Hematopoietic multipotent progenitor cell treated with erythropoietin and hydrocortisone succinate and interleukin-3 and kit ligand, for 17 days (in vitro differentiated cells): Measurements from ENCODE around the gene UBE2G2.
A peak's percentile ranks its signal among the peaks of the same experiment; 100 is the strongest.
"Not testable (repeated sequence)": the region's sequence is repeated elsewhere in the genome, so short reads cannot be mapped to it uniquely, and the experiment has no call there.

Experiments used
- DNase-seq: peaks from one replicate; pipeline ENCODE4 v3.0.0-alpha.2; 2015; ENCODE audit warnings: low spot score

The UBE2G2 gene

DNA sequence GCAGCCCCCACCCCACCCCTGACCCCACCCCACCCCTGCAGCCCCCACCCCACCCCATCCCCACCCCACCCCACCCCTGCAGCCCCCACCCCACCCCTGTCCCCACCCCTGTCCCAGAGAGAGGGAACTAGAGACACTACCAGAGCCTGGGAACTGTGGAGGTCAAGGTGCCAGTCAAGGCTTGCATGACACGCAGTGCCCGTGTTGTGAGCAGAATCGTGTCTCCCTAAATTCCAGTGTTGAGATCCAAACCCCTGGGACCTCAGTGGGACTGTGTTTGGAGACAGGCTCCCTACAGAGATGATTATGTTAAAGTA lies 34.7 kb upstream of the UBE2G2 start:
- no peak for DNase-seq

- DNase-seq = no peak
These were observed 34.0 kb upstream of the UBE2G2 start for GRCh38 chr21:44835647-44835973.

DNA sequence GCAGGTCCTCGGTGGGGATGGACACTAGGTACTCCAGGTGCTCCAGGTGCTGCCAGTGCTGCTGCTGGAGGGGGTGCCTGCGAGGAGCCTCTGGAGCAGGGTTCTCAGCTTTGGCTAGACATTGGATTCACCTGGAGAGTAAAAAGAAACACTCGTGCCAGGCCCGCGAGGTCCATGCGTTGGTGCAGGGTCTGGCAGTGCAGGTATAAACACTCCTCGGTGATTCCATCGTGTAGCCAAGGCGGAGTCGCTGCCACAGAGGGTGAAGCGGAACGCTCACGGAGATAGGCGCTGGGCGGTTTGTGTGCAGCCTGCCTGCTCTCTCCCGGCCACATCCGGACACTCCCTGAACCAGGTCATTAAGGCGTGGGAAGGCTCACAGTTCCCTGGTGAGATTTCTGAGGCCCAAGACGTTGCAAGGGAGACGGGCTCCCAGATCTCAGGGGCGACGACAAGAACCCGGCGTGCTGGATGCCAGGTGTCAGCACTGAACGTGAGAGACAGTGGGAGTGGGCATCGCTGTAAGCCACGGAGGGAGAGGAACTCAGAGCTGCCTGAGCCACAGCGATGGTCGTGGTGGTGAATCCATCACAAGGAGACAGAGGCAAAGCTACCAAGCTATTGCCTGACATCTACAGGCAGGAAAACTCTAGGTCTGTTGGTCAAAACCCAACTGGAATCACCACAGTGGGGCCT lies 33.5 kb upstream of the UBE2G2 start:
- no peak for DNase-seq

GRCh38 chr21:44834231-44834950 lies 32.8 kb upstream of the UBE2G2 start:
- DNase-seq = no peak

GRCh38 chr21:44833663-44834062 lies 32.0 kb upstream of the UBE2G2 start:
- no peak for DNase-seq

- not testable (repeated sequence) for DNase-seq
These were observed 31.1 kb upstream of the UBE2G2 start for GRCh38 chr21:44832516-44833255.

DNA sequence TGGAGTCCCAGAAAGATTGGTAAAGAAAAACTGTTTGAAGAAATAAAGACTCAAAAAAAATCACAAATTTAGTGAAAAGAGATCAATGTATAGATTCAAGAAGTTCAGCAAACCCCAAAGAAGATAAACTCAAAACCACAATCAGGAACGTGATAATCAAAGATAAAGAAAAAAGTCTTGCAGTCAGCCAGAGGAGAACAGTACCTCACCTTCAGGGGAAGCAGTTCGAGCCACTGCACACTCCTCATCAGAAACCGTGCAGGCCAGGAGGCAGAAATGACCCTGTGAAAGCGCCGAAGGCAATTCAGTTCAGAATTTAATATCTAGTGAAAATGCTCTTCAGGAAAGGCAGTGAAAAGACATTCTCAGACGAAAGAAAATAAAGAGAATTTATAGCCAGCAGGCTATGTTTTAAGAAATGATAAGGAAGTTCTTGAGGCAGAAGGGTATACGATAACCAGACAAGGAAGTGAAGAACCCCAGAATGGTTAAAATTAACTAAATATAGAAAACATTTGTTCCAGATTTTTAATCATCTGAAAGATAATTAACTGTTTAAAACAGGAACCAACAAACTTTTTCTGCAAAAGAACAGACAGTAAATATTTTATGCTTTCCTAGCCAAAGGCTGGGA lies 29.7 kb upstream of the UBE2G2 start:
- DNase-seq = no peak

GRCh38 chr21:44829507-44830092 lies 28.0 kb upstream of the UBE2G2 start:
- no peak for DNase-seq

- no peak for DNase-seq
These were observed 26.9 kb upstream of the UBE2G2 start for GRCh38 chr21:44828362-44829056.

DNA sequence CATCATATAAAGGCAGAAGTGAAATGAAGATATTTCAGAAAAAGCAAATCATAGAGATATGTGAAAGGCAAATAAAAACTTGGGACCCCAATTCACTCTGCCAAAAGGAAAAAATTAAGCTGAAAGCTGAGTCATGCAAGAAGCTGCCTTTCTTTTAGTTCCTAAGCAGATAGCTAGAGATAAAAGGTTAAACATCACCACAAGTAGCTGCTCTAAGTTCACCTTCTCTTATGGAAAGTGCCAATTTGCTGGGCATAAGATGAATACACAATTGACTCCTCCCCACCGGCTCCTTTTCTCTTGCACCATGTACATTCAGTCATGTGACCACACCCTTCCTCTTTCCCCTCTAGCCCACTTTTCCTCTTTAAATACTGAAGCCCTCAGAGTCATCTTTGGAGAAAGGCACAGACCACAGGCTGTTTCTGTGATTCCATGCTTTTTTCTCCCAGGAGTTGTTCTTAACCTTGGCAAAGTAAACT lies 21.6 kb upstream of the UBE2G2 start:
- no peak for DNase-seq

DNA sequence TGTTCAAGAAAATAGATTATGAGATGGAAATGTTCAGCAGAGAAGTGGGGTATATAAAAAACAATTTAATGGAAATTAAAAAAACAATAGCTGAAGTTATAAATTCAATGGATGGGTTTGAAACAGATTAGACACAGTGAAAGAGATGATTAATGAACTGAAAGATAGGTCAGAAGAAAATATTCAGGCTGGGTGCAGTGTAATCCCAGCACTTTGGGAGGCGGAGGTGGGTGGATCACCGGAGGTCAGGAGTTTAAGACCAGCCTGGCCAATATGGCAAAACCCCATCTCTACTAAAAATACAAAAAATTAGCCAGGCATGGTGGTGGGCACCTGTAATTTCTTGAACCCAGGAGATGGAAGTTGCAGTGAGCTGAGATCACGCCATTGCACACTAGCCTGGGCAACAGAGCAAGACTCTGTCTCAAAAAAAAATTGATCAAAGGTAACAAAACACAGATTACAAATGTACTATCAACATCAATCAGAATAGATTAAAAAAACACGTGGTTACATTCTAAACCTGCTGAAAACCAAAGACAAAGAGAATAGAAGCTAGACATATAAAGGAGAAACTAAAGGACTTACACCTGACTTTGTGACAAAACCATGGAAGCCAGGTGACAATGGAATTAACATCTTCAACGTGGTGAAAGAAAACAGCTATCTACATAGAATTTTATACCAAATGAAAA lies 21.0 kb upstream of the UBE2G2 start:
- no peak for DNase-seq

DNA sequence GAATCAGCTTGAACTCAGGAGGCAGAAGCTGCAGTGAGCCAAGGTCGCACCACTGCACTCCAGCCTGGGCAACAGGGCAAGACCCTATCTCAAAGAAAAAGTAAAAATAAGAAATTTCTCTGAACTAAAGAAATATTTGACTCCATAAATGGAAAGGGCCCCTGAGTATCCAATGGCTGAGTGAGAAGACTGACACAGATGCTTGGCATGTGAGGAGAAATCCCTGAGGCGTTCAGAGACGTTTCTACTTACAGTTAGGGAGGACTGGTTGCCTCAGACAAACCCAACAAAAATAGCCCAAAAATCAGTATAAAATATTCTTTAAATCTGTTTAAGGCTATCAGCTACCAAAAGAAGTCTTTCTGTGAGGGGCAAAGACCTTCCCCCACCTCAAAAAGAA lies 19.2 kb upstream of the UBE2G2 start:
- no peak for DNase-seq

GRCh38 chr21:44819283-44820243 lies 17.9 kb upstream of the UBE2G2 start:
- DNase-seq = no peak

GRCh38 chr21:44818640-44819011 lies 17.0 kb upstream of the UBE2G2 start:
- DNase-seq = no peak

- peak; percentile 79 for DNase-seq
These were observed 16.5 kb upstream of the UBE2G2 start, which contains the start of gene SUMO3 for GRCh38 chr21:44817914-44818639. SUMO3 (minus strand) TSS chr21:44818062; CDS start chr21:44817968, 94 bp downstream.

DNA sequence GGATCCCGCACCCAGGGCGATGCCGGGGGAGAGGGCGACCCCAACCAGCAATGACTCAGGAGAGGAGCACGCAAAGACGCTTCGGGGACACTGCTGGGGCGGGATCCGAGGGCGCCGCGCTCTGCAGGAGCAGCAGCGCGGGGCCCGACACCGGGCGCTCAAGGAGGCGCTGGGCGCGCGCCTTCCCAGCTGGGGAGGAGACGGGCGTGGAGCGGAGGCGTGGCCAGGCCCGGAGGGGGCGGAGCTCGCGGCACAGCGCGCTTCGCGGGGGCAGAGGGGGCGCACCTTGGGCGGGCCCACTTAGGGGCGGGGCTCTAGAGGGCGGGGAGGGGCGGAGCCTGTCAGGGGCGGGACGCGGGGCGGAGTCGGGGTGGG lies 15.9 kb upstream of the UBE2G2 start:
- peak; percentile 94 for DNase-seq

DNA sequence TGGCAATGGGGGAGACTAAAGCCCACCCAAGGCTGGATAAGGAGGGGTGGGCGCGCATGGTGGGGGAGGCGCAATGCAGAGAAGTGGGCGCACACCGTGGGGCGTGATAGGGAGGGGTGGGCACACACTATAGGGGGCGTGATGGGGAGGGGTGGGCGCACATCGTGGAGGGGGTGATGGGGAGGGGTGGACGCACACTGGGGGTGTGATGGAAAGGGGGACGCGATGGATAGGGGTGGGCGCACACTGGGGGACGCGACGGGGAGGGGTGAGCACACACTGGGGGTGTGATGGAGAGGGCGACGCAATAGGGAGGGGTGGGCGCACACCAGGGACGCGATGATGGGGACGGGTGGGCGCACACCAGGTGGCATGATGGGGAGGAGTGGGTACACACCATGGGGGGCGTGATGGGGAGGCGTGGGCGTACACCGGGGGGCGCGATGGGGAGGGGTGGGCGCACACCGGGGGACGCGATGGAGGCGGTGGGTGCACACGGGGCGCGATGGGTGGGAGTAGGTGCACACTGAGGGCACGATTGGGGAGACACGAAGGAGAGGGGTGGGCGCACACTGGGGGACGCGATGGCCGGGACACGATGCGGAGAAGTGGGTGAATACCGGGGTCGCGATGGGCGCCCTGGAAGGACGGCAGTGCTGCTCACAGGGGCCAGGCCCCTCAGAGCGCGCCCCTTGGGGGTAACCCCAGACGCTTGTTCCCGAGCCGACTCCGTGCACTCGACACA lies 15.3 kb upstream of the UBE2G2 start:
- DNase-seq = no peak

DNA sequence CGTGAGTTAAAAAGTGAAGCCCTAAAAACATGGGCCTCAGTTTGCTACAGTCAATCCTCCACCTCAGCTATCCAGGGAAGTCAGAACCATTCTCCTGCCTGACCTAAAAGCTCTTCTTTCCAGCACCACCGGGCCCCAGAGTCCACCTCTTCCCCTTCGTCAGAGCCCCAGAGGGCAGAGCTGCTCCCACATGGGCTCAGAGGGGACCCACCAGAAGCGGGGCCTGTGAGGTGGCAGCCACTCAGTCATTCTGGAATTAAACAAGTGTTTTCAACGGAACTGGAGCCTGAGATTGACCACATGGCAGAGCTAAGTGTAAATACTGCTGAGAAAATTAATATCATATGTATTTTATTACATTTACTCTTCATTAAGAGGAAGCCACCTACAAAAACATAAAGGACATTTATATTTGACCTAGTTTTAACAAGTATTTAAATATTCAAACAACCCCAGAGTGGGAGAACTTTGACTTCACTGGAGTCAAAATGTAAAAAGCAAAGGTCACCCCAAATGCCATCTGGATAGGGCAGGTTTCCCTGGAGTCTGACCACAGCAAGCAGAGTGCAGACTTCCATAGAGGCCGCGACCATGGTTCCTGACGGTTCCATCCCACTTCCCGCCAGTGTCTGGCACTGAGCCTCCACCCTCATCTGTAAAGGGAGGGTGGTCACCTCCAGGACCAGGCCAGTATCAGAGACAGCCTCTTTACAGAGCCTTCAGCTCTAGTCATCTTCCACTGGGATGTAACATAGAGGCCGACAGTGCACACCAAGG lies 14.4 kb upstream of the UBE2G2 start:
- no peak for DNase-seq
